HEK293 (cell line): ENCODE results near the gene CENPK.

Source experiments
- ZBTB8A ChIP-seq: fragments of 450-650 bp; formaldehyde crosslinking; IDR thresholded peaks from 2 replicates; pipeline ENCODE4 v1.5.1; 2016; ENCODE audit warnings: missing biosample characterization, missing genetic modification characterization
- ZNF184 ChIP-seq: fragments of 450-650 bp; IDR thresholded peaks from 2 replicates; pipeline ENCODE4 v1.5.1; 2018; ENCODE audit warnings: missing biosample characterization, mild to moderate bottlenecking, missing genetic modification characterization
- ZNF792 ChIP-seq: fragments of 450-650 bp; formaldehyde crosslinking; IDR thresholded peaks from 2 replicates; pipeline ENCODE4 v1.5.1; 2016; ENCODE audit warnings: missing biosample characterization, missing genetic modification characterization
- TF ChIP-seq, protein P1 (sequence below): fragments of 450-650 bp; formaldehyde crosslinking; IDR thresholded peaks from 2 replicates; pipeline ENCODE4 v1.5.1; 2016; ENCODE audit warnings: missing biosample characterization, missing genetic modification characterization
- TF ChIP-seq, protein P2 (sequence below): fragments of 450-650 bp; formaldehyde crosslinking; IDR thresholded peaks from 2 replicates; pipeline ENCODE4 v1.5.1; 2016; ENCODE audit warnings: missing biosample characterization, missing genetic modification characterization

DNA sequence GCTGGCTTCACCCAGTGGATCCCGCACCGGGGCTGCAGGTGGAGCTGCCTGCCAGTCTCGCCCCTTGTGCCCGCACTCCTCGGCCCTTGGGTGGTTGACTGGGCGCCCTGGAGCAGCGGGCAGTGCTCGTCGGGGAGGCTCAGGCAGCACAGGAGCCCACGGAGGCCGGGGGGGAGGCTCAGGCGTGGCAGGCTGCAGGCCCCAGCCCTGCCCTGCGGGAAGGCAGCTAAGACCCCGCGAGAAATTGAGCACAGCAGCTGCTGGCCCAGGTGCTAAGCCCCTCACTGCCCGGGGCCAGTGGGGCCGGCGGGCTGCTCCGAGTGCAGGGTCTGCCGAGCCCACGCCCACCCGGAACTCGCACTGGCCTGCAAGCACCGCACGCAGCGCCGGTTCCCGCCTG is 77.6 kb downstream of the CENPK start:
- no peak for TF ChIP-seq ZBTB8A (tag by site-specific recombination)
- TF ChIP-seq, protein P1, sequence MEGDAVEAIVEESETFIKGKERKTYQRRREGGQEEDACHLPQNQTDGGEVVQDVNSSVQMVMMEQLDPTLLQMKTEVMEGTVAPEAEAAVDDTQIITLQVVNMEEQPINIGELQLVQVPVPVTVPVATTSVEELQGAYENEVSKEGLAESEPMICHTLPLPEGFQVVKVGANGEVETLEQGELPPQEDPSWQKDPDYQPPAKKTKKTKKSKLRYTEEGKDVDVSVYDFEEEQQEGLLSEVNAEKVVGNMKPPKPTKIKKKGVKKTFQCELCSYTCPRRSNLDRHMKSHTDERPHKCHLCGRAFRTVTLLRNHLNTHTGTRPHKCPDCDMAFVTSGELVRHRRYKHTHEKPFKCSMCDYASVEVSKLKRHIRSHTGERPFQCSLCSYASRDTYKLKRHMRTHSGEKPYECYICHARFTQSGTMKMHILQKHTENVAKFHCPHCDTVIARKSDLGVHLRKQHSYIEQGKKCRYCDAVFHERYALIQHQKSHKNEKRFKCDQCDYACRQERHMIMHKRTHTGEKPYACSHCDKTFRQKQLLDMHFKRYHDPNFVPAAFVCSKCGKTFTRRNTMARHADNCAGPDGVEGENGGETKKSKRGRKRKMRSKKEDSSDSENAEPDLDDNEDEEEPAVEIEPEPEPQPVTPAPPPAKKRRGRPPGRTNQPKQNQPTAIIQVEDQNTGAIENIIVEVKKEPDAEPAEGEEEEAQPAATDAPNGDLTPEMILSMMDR (tag by site-specific recombination), result no peak
- TF ChIP-seq ZNF184 (tag by site-specific recombination), result no peak
- no peak for TF ChIP-seq ZNF792
- TF ChIP-seq, protein P2, sequence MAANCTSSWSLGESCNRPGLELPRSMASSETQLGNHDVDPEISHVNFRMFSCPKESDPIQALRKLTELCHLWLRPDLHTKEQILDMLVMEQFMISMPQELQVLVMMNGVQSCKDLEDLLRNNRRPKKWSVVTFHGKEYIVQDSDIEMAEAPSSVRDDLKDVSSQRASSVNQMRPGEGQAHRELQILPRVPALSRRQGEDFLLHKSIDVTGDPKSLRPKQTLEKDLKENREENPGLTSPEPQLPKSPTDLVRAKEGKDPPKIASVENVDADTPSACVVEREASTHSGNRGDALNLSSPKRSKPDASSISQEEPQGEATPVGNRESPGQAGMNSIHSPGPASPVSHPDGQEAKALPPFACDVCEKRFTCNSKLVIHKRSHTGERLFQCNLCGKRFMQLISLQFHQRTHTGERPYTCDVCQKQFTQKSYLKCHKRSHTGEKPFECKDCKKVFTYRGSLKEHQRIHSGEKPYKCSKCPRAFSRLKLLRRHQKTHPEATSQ (tag by site-specific recombination), result no peak
